Astrocyte of the spinal cord (primary cell): ENCODE data around the gene DNAJB7.

Source experiments
- DNase-seq: peaks from one replicate; pipeline ENCODE4 v3.0.0; 2011; ENCODE audit warnings: low read depth, low spot score
- H3K4me3 ChIP-seq: 2 replicates; pipeline ENCODE4 v1.5.1; 2011; ENCODE audit warnings: low read depth, mild to moderate bottlenecking, low read length, moderate library complexity
- in situ Hi-C: cut with HindIII; loops from 2 replicates; pipeline ENCODE4 v1.10.0; 2017; ENCODE audit warnings: low sequenced_read_pairs
- TF ChIP-seq, protein P1 (sequence below): IDR thresholded peaks from 2 replicates; pipeline ENCODE4 v1.5.1; 2012; ENCODE audit warnings: low read depth, mild to moderate bottlenecking, low read length, inconsistent platforms

DNAJB7 gene

DNA sequence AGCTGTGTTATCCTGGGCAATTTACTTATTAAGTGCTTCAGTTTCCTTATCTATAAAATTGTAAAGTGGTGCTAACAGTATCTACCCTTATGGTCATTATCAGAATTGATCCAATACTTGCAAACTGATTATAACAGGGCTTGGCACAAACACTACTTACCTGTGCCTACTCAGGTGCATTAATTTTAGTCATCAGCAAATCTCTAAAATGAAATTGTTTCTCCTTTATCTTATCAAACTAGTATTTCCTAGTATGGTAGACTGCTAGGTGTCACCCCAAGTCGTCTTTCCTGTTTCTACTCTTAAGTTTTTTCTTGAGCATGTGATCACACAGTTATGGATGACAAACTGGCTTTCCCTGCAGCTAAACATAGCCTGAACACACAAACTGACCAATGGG is 38.5 kb downstream of the DNAJB7 start:
- DNase-seq, result no peak
- TF ChIP-seq, protein P1, sequence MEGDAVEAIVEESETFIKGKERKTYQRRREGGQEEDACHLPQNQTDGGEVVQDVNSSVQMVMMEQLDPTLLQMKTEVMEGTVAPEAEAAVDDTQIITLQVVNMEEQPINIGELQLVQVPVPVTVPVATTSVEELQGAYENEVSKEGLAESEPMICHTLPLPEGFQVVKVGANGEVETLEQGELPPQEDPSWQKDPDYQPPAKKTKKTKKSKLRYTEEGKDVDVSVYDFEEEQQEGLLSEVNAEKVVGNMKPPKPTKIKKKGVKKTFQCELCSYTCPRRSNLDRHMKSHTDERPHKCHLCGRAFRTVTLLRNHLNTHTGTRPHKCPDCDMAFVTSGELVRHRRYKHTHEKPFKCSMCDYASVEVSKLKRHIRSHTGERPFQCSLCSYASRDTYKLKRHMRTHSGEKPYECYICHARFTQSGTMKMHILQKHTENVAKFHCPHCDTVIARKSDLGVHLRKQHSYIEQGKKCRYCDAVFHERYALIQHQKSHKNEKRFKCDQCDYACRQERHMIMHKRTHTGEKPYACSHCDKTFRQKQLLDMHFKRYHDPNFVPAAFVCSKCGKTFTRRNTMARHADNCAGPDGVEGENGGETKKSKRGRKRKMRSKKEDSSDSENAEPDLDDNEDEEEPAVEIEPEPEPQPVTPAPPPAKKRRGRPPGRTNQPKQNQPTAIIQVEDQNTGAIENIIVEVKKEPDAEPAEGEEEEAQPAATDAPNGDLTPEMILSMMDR, result no peak
- in situ Hi-C loops, result no loop called here
- H3K4me3 ChIP-seq, result no peak overlapping the region

DNA sequence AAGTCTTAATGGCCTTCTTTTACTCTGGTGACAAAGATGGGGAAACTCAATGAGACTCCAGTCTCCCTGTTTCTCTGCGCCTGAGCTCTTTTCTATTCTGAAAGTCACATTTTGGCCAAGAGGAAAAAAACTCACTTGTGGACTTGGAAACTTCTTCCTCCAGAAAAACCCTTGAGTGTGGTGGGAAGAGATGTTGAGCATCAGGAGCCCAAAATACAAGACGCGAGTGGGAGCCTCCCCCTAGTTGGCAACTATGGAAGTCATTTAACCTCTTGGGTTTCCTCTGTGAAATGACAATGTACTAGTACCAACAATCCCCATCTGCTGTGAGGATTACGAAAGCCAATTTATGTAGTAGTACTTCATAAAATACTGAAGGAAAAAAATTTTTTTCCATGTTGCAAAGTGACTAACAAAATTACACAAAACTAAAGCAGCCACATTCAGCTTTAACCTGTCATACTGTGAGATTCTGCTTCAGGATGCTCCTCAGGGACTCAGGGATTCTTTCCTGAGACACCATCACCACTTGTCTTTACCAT is 42.2 kb downstream of the DNAJB7 start:
- in situ Hi-C loops, result no loop called here
- H3K4me3 ChIP-seq, result peak overlapping the region; percentile 99
- DNase-seq, result no peak

DNA sequence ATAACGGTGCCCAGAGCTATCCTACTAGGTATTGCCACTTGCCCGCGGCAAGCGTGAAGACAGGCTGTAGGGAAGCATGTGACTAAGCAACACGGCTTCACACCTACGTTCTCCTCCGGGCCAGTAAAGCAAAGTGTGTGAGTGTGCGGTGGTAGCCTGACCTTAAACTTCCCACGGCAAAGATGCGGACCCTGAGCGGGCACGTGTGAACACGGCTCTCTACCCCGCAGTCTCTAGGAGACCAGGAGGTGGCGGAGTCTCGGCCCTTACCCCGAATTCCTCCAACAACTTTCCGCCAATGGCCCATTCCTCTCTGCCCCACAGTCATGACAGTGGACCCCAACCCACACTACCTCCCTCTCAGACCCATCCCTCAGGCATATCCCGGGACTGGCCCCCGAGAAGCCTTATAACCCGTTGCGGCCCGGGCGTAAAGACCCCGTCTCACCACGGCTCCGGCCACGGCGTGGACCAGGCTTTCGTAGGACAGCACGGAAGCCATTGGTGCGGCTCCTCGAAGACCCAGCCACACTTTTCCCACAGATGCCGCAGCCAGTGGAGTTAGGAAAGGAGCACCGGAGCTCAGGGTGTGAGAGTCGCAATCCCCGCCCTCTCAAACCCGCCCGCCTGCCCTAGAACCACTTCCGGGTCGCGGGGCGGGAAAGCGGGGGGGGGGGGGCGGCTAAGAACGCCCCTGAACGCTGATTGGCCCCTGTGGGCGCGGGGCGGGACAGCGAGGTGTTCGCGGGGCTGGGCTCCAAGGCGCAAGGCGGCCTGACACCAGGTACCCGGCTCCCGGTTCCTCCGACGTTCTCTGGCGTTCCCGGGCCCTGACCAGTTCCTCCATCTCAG is 42.9 kb downstream of the DNAJB7 start, which contains the start of gene SLC25A17:
Gene SLC25A17 (minus strand): TSS at position 600 of the 852 bp plus-strand sequence. CDS start 98 bp downstream, at position 502.
- in situ Hi-C loops, result no loop called here
- peak within 1 kb of the TSS; percentile 99 for H3K4me3 ChIP-seq
- TF ChIP-seq, protein P1, result peak; percentile 61
- DNase-seq, result peak; percentile 82

More for the DNA sequence above, 42.2 kb downstream of the DNAJB7 start:
- TF ChIP-seq, protein P1, result no peak

DNA sequence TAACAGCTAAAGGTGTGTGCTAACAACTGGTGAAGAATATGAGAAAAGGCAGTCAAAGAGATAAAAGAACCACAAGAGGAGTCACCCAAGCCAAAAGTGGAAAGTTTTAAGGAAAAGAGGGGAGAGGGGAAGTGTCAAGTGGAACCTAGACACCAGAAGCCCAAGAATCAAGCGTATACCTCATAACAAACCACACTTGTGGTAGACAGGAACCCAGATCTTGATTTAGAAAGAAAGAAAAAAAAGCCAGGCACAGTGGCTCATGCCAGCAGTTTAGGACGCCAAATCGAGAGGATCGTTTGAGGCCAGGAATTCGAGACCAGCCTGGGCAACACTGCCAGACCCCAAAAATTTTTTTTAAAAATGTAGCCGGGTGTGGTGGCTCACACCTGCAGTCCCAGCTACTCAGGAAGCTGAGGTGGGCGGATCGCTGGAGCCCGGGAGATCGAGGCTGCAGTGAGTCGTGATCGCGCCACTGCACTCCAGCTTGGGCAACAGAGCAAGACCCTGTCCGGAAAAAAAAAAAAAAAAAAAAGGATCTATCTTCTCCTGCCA is 43.6 kb downstream of the DNAJB7 start:
- no peak for DNase-seq
- TF ChIP-seq, protein P1, result no peak
- in situ Hi-C loops, result no loop called here
- H3K4me3 ChIP-seq, result peak overlapping the region; percentile 99

DNA sequence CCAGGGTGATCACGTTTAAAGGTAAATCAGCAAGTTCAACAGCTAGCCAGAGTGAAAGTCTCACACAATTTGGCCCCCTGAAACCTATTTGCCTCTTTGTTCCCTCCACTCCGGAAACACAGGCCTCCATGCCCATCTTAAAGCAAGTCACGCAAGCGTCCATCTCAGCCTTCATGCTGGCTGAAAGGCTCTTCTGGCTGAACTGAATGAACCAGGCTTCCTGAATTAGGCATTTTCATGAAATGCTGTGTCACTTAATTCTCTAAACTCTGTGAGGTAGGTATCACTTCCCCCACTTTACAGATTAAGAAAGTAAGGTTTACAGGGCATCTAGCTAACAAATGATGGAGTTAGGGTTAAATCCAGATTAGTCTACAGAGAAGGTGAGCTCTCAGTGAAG is 44.2 kb downstream of the DNAJB7 start:
- in situ Hi-C loops, result no loop called here
- TF ChIP-seq, protein P1, result no peak
- no peak for DNase-seq
- H3K4me3 ChIP-seq, result no peak overlapping the region

DNA sequence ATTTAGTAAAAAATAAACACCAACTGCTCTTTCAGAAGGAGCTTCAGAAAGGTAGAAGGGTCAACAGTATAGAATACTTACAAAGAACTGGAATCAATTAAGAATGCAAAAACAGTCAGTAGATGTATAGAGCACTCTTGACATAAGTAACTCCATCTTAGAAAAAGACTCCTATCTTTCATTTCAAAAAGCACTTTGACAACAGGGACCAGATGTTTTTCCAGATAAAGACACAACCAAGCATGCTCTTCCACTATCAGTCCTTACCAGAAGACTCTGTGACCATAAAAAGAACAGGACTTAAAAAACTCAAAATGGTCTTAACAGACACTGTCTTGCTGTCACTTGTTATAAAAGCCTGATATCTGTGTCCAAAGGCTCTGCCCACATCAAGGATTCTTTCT is 48.0 kb downstream of the DNAJB7 start:
- in situ Hi-C loops, result no loop called here
- TF ChIP-seq, protein P1, result no peak
- no peak for DNase-seq
- no peak overlapping the region for H3K4me3 ChIP-seq
